Activated naive CD4-positive, alpha-beta T cell treated with anti-CD3 and anti-CD28 coated beads, Interleukin-2, amount 10 ng/mL, durations not matched to agents 7 days and 5 days (primary cell): ENCODE measurements around the gene CCDC187.

Source experiments
- CTCF ChIA-PET: fragments of 350-600 bp; sonication (Branson Sonifier 250); formaldehyde crosslinking; loops from one replicate; lab custom pipeline; 2021; ENCODE audit warnings: antibody characterized with exemption; lab: Charles Lee
- DNase-seq: peaks from one replicate; pipeline ENCODE4 v3.0.0-alpha.2; 2020
- H3K27ac Mint-ChIP-seq: one replicate; pipeline ENCODE4 v1.8.0; 2021; ENCODE audit warnings: mild to moderate bottlenecking, moderate library complexity, mixed read lengths
- H3K27me3 Mint-ChIP-seq: one replicate; pipeline ENCODE4 v1.8.0; 2021; ENCODE audit warnings: mild to moderate bottlenecking, mixed read lengths
- H3K36me3 Mint-ChIP-seq: one replicate; pipeline ENCODE4 v1.8.0; 2021; ENCODE audit warnings: mixed read lengths
- H3K4me1 Mint-ChIP-seq: one replicate; pipeline ENCODE4 v1.8.0; 2021; ENCODE audit warnings: mixed read lengths
- H3K4me3 Mint-ChIP-seq: one replicate; pipeline ENCODE4 v1.8.0; 2021; ENCODE audit warnings: mild to moderate bottlenecking, moderate library complexity, mixed read lengths
- H3K9me3 Mint-ChIP-seq: one replicate; pipeline ENCODE4 v1.8.0; 2021; ENCODE audit warnings: mixed read lengths

CCDC187 gene

GRCh38 chr9:136230773-136231172 lies 73.1 kb downstream of the CCDC187 start:
- Mint-ChIP-seq H3K27ac (peak overlapping the region; percentile 38), H3K36me3 (peaks cover 5% of the 10 kb centered on the region), H3K9me3 (no peaks in the 10 kb centered on the region), H3K4me3 (no peak overlapping the region), H3K27me3 (no peaks in the 10 kb centered on the region), H3K4me1 (peaks cover 29% of the 10 kb centered on the region)
- CTCF ChIA-PET: no interaction called here
- no peak for DNase-seq

GRCh38 chr9:136230365-136230764 lies 73.5 kb downstream of the CCDC187 start:
- DNase-seq: no peak
- Mint-ChIP-seq H3K4me3 (no peak overlapping the region), H3K27me3 (no peaks in the 10 kb centered on the region), H3K9me3 (no peaks in the 10 kb centered on the region), H3K27ac (no peak overlapping the region), H3K36me3 (peaks cover 5% of the 10 kb centered on the region), H3K4me1 (peaks cover 29% of the 10 kb centered on the region)
- CTCF ChIA-PET: no interaction called here

- CTCF ChIA-PET: no interaction called here
- DNase-seq: no peak
- H3K4me1 Mint-ChIP-seq: peaks cover 31% of the 10 kb centered on the region
- peaks cover 4% of the 10 kb centered on the region for H3K36me3 Mint-ChIP-seq
- H3K27me3 Mint-ChIP-seq: no peaks in the 10 kb centered on the region
- H3K9me3 Mint-ChIP-seq: no peaks in the 10 kb centered on the region
- no peak overlapping the region for H3K4me3 Mint-ChIP-seq
- H3K27ac Mint-ChIP-seq: peak overlapping the region; percentile 24
Measured at GRCh38 chr9:136229096-136230065, 74.5 kb downstream of the CCDC187 start.

GRCh38 chr9:136228107-136228875 lies 75.6 kb downstream of the CCDC187 start:
- CTCF ChIA-PET: interaction anchor here (0.7 to 1.8 kb wide), 2 partner anchors 10 to 15 kb away, joined by 3 to 5 read pairs; no protein-coding TSS in a partner anchor
- no peaks in the 10 kb centered on the region for H3K27me3 Mint-ChIP-seq
- H3K4me3 Mint-ChIP-seq: no peak overlapping the region
- DNase-seq: no peak
- no peak overlapping the region for H3K27ac Mint-ChIP-seq
- H3K4me1 Mint-ChIP-seq: peaks cover 23% of the 10 kb centered on the region
- peaks cover 8% of the 10 kb centered on the region for H3K36me3 Mint-ChIP-seq
- no peaks in the 10 kb centered on the region for H3K9me3 Mint-ChIP-seq

- H3K27ac Mint-ChIP-seq: no peak overlapping the region
- H3K36me3 Mint-ChIP-seq: peaks cover 10% of the 10 kb centered on the region
- H3K4me1 Mint-ChIP-seq: peaks cover 10% of the 10 kb centered on the region
- no peaks in the 10 kb centered on the region for H3K9me3 Mint-ChIP-seq
- CTCF ChIA-PET: interaction anchor here (1.2 to 1.9 kb wide), 5 partner anchors 9 to 58 kb away, joined by 3 to 8 read pairs (median 3); no protein-coding TSS in a partner anchor
- H3K4me3 Mint-ChIP-seq: no peak overlapping the region
- no peaks in the 10 kb centered on the region for H3K27me3 Mint-ChIP-seq
- no peak for DNase-seq
Measured at GRCh38 chr9:136226680-136227407, 77.0 kb downstream of the CCDC187 start.

GRCh38 chr9:136225748-136226679 lies 77.9 kb downstream of the CCDC187 start:
- peaks cover 10% of the 10 kb centered on the region for H3K36me3 Mint-ChIP-seq
- H3K9me3 Mint-ChIP-seq: no peaks in the 10 kb centered on the region
- CTCF ChIA-PET: interaction anchor here (1.2 to 1.9 kb wide), 5 partner anchors 8 to 57 kb away, joined by 3 to 8 read pairs (median 3); no protein-coding TSS in a partner anchor
- H3K4me3 Mint-ChIP-seq: no peak overlapping the region
- H3K27me3 Mint-ChIP-seq: no peaks in the 10 kb centered on the region
- DNase-seq: peak; percentile 81
- peak overlapping the region; percentile 69 for H3K27ac Mint-ChIP-seq
- peaks cover 4% of the 10 kb centered on the region for H3K4me1 Mint-ChIP-seq

GRCh38 chr9:136225366-136225747 lies 78.5 kb downstream of the CCDC187 start:
- H3K36me3 Mint-ChIP-seq: peaks cover 10% of the 10 kb centered on the region
- CTCF ChIA-PET: interaction anchor here (1.0 to 1.9 kb wide), 3 partner anchors 17 to 42 kb away, joined by 3 to 8 read pairs (median 6); no protein-coding TSS in a partner anchor
- no peak overlapping the region for H3K4me3 Mint-ChIP-seq
- H3K9me3 Mint-ChIP-seq: no peaks in the 10 kb centered on the region
- DNase-seq: no peak
- H3K27ac Mint-ChIP-seq: peak overlapping the region; percentile 69
- H3K4me1 Mint-ChIP-seq: peaks cover 2% of the 10 kb centered on the region
- no peaks in the 10 kb centered on the region for H3K27me3 Mint-ChIP-seq

GRCh38 chr9:136223871-136224640 lies 79.8 kb downstream of the CCDC187 start:
- Mint-ChIP-seq H3K27me3 (no peaks in the 10 kb centered on the region), H3K27ac (no peak overlapping the region), H3K4me3 (no peak overlapping the region), H3K9me3 (no peaks in the 10 kb centered on the region), H3K36me3 (peaks cover 10% of the 10 kb centered on the region), H3K4me1 (peaks cover 2% of the 10 kb centered on the region)
- no peak for DNase-seq
- CTCF ChIA-PET: interaction anchor here (1.0 to 1.2 kb wide), 4 partner anchors 14 to 43 kb away, joined by 3 to 6 read pairs (median 4); no protein-coding TSS in a partner anchor

GRCh38 chr9:136222906-136223285 lies 81.0 kb downstream of the CCDC187 start:
- Mint-ChIP-seq H3K27me3 (no peaks in the 10 kb centered on the region), H3K4me1 (peaks cover 2% of the 10 kb centered on the region), H3K36me3 (peaks cover 10% of the 10 kb centered on the region), H3K27ac (no peak overlapping the region), H3K4me3 (no peak overlapping the region), H3K9me3 (no peaks in the 10 kb centered on the region)
- no peak for DNase-seq
- CTCF ChIA-PET: interaction anchor here (1.2 kb wide), 1 partner anchor 21 kb away, joined by 3 read pairs; no protein-coding TSS in a partner anchor

- Mint-ChIP-seq H3K27me3 (no peaks in the 10 kb centered on the region), H3K36me3 (peaks cover 10% of the 10 kb centered on the region), H3K4me1 (peaks cover 2% of the 10 kb centered on the region), H3K9me3 (no peaks in the 10 kb centered on the region), H3K27ac (no peak overlapping the region), H3K4me3 (no peak overlapping the region)
- DNase-seq: no peak
- CTCF ChIA-PET: interaction anchor here (1.2 kb wide), 1 partner anchor 21 kb away, joined by 3 read pairs; no protein-coding TSS in a partner anchor
Measured at GRCh38 chr9:136222166-136222905, 81.6 kb downstream of the CCDC187 start.

GRCh38 chr9:136220017-136220729 lies 83.7 kb downstream of the CCDC187 start:
- H3K27me3 Mint-ChIP-seq: no peaks in the 10 kb centered on the region
- H3K27ac Mint-ChIP-seq: no peak overlapping the region
- H3K4me3 Mint-ChIP-seq: no peak overlapping the region
- H3K4me1 Mint-ChIP-seq: peaks cover 2% of the 10 kb centered on the region
- DNase-seq: no peak
- CTCF ChIA-PET: no interaction called here
- H3K9me3 Mint-ChIP-seq: no peaks in the 10 kb centered on the region
- peaks cover 12% of the 10 kb centered on the region for H3K36me3 Mint-ChIP-seq
